SK-N-SH (cell line): Measurements from ENCODE around the gene MAMDC2.

Experiments used
- EP300 ChIP-seq, 2 experiments: IDR thresholded peaks; 2 replicates each; pipeline versions ENCODE4 v1.4.0 to v1.6.1; 2012; ENCODE audit warnings: borderline replicate concordance in 1 of 2, low read depth in 1 of 2, low read length in 1 of 2
- FOXJ3 ChIP-seq: sonication (generic); formaldehyde crosslinking; IDR thresholded peaks from 2 replicates; pipeline ENCODE4 v1.5.1; 2020; ENCODE audit warnings: mild to moderate bottlenecking, missing genetic modification reagents
- GABPA ChIP-seq: IDR thresholded peaks from 2 replicates; pipeline ENCODE4 v1.4.0; 2012; ENCODE audit warnings: low read depth, mild to moderate bottlenecking
- JUND ChIP-seq: IDR thresholded peaks from 2 replicates; pipeline ENCODE4 v1.4.0; 2012
- TAF1 ChIP-seq: IDR thresholded peaks from 2 replicates; pipeline ENCODE4 v1.6.1; 2012; ENCODE audit warnings: low read depth, mild to moderate bottlenecking, low read length, moderate library complexity, borderline replicate concordance
- TF ChIP-seq, protein P1 (sequence below): fragments of 200-600 bp; sonication (generic); IDR thresholded peaks from 2 replicates; pipeline ENCODE4 v1.6.1; 2017; ENCODE audit warnings: antibody characterized with exemption, mild to moderate bottlenecking, moderate library complexity
- TF ChIP-seq, protein P2 (sequence below): IDR thresholded peaks from 2 replicates; pipeline ENCODE4 v1.4.0; 2012; ENCODE audit warnings: low read depth
- TF ChIP-seq, protein P3 (sequence below): IDR thresholded peaks from 2 replicates; pipeline ENCODE4 v1.6.1; 2012; ENCODE audit warnings: mild to moderate bottlenecking, low read depth, low read length, moderate library complexity
- TF ChIP-seq, protein P4 (sequence below): IDR thresholded peaks from 2 replicates; pipeline ENCODE4 v1.4.0; 2012; ENCODE audit warnings: low read depth, borderline replicate concordance
- TF ChIP-seq, protein P5 (sequence below): fragments of 150-350 bp; IDR thresholded peaks from 2 replicates; pipeline ENCODE4 v1.6.1; 2017; ENCODE audit warnings: antibody characterized with exemption, low read length, low read depth, borderline replicate concordance

GRCh38 chr9:70064496-70064895, 20.8 kb downstream of the MAMDC2 start:
- TF ChIP-seq, protein P1, sequence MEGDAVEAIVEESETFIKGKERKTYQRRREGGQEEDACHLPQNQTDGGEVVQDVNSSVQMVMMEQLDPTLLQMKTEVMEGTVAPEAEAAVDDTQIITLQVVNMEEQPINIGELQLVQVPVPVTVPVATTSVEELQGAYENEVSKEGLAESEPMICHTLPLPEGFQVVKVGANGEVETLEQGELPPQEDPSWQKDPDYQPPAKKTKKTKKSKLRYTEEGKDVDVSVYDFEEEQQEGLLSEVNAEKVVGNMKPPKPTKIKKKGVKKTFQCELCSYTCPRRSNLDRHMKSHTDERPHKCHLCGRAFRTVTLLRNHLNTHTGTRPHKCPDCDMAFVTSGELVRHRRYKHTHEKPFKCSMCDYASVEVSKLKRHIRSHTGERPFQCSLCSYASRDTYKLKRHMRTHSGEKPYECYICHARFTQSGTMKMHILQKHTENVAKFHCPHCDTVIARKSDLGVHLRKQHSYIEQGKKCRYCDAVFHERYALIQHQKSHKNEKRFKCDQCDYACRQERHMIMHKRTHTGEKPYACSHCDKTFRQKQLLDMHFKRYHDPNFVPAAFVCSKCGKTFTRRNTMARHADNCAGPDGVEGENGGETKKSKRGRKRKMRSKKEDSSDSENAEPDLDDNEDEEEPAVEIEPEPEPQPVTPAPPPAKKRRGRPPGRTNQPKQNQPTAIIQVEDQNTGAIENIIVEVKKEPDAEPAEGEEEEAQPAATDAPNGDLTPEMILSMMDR = no peak
- TF ChIP-seq EP300 (IDR thresholded peaks at IDR 0.05; ENCODE audit: borderline replicate concordance in 1 of 2, low read depth in 1 of 2, low read length in 1 of 2) = no peak
- TF ChIP-seq, protein P2, sequence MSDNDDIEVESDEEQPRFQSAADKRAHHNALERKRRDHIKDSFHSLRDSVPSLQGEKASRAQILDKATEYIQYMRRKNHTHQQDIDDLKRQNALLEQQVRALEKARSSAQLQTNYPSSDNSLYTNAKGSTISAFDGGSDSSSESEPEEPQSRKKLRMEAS = no peak
- TF ChIP-seq GABPA = no peak
- TF ChIP-seq JUND = no peak
- TF ChIP-seq FOXJ3 (CRISPR knock-in tag) = no peak
- TF ChIP-seq, protein P3, sequence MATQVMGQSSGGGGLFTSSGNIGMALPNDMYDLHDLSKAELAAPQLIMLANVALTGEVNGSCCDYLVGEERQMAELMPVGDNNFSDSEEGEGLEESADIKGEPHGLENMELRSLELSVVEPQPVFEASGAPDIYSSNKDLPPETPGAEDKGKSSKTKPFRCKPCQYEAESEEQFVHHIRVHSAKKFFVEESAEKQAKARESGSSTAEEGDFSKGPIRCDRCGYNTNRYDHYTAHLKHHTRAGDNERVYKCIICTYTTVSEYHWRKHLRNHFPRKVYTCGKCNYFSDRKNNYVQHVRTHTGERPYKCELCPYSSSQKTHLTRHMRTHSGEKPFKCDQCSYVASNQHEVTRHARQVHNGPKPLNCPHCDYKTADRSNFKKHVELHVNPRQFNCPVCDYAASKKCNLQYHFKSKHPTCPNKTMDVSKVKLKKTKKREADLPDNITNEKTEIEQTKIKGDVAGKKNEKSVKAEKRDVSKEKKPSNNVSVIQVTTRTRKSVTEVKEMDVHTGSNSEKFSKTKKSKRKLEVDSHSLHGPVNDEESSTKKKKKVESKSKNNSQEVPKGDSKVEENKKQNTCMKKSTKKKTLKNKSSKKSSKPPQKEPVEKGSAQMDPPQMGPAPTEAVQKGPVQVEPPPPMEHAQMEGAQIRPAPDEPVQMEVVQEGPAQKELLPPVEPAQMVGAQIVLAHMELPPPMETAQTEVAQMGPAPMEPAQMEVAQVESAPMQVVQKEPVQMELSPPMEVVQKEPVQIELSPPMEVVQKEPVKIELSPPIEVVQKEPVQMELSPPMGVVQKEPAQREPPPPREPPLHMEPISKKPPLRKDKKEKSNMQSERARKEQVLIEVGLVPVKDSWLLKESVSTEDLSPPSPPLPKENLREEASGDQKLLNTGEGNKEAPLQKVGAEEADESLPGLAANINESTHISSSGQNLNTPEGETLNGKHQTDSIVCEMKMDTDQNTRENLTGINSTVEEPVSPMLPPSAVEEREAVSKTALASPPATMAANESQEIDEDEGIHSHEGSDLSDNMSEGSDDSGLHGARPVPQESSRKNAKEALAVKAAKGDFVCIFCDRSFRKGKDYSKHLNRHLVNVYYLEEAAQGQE = no peak
- TF ChIP-seq TAF1 = no peak
- TF ChIP-seq, protein P4, sequence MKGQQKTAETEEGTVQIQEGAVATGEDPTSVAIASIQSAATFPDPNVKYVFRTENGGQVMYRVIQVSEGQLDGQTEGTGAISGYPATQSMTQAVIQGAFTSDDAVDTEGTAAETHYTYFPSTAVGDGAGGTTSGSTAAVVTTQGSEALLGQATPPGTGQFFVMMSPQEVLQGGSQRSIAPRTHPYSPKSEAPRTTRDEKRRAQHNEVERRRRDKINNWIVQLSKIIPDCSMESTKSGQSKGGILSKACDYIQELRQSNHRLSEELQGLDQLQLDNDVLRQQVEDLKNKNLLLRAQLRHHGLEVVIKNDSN = no peak
- TF ChIP-seq, protein P5, sequence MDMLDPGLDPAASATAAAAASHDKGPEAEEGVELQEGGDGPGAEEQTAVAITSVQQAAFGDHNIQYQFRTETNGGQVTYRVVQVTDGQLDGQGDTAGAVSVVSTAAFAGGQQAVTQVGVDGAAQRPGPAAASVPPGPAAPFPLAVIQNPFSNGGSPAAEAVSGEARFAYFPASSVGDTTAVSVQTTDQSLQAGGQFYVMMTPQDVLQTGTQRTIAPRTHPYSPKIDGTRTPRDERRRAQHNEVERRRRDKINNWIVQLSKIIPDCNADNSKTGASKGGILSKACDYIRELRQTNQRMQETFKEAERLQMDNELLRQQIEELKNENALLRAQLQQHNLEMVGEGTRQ = no peak
